HepG2 (cell line): ENCODE results near the gene HSP90AA1. TPM values are rescaled to one million over a fixed set of nuclear protein-coding genes. Genes with fewer than 3 reads are reported as not detected.
"Not testable (repeated sequence)": the region's sequence is repeated elsewhere in the genome, so short reads cannot be mapped to it uniquely, and the experiment has no call there.

Experiments used
- ATAC-seq: fragments of 200-7000 bp; cut with Tn5 transposase; 3 replicates; pipeline ENCODE4 v1.9.1; 2020; ENCODE audit warnings: mild to moderate bottlenecking, moderate library complexity
- BruUV-seq: library from RNA; stranded (reverse); fragments of 400-500 nt; replicated peaks from 2 replicates; lab custom pipeline; 2021; lab: Mats Ljungman, UMichigan
- CTCF ChIA-PET: fragments of 300-600 bp; formaldehyde crosslinking; extraction: SDS; loops from one replicate; lab custom pipeline; 2021; ENCODE audit warnings: low total read pairs, inconsistent platforms, low intra/inter-chr PET ratio; lab: Yijun Ruan, JAX
- POLR2A ChIA-PET: fragments of 350-600 bp; sonication (Branson Sonifier 250); formaldehyde crosslinking; loops from one replicate; lab custom pipeline; 2020; ENCODE audit warnings: antibody characterized with exemption, inconsistent platforms; lab: Yijun Ruan, JAX
- DNase-seq: peaks from one replicate; pipeline ENCODE4 v3.0.0-alpha.2; 2015; ENCODE audit warnings: low spot score
- FAIRE-seq: peaks from 3 replicates; lab custom pipeline; 2011; peaks lifted over from hg19 to GRCh38; lab: Jason Lieb, UNC
- H2AFZ ChIP-seq: one replicate; pipeline ENCODE4 v1.6.1; 2011; ENCODE audit warnings: low read length, inconsistent platforms
- H3K27ac ChIP-seq: fragments of 300-600 bp; 3 replicates; pipeline ENCODE4 v1.8.0; 2011; ENCODE audit warnings: mixed run types, mild to moderate bottlenecking, mixed read lengths, low read length, inconsistent platforms; ENCODE audit not compliant: insufficient read depth; ENCODE audit errors: extremely low read length
- H3K27me3 ChIP-seq, 2 experiments: fragments of 200-600 bp in 1 of 2; 2 replicates in 1 of 2; 3 replicates in 1 of 2; pipeline versions ENCODE4 v1.6.0 to v1.8.0; 2011; ENCODE audit warnings: low read length in 2 of 2, mild to moderate bottlenecking in 2 of 2, moderate library complexity in 2 of 2, inconsistent platforms in 1 of 2; ENCODE audit not compliant: insufficient read depth in 2 of 2, control insufficient read depth in 1 of 2
- H3K36me3 ChIP-seq, 2 experiments: fragments of 200-600 bp in 1 of 2; replicated peaks in 1 of 2; 2 replicates in 1 of 2; 3 replicates in 1 of 2; pipeline versions ENCODE4 v1.5.1 to v1.8.0; 2011; ENCODE audit warnings: low read length in 2 of 2, inconsistent platforms in 1 of 2; ENCODE audit not compliant: insufficient read depth in 2 of 2, control insufficient read depth in 1 of 2
- H3K4me1 ChIP-seq: 2 replicates; pipeline ENCODE4 v1.5.1; 2012; ENCODE audit warnings: low read length, inconsistent platforms; ENCODE audit not compliant: insufficient read depth
- H3K4me2 ChIP-seq: 2 replicates; pipeline ENCODE4 v1.6.0; 2011; ENCODE audit warnings: low read depth, low read length, inconsistent platforms
- H3K4me3 ChIP-seq, 3 experiments: fragments of 200-600 bp in 1 of 3; sonication (generic), shearing (Covaris generic) in 1 of 3; replicated peaks in 1 of 3; 2 replicates each; pipeline ENCODE4 v1.5.1; 2011 to 2016; ENCODE audit warnings: low read length in 3 of 3, inconsistent platforms in 2 of 3, low read depth in 2 of 3, mild to moderate bottlenecking in 2 of 3, control low read depth in 1 of 3, mixed read lengths in 1 of 3; ENCODE audit not compliant: insufficient read depth in 1 of 3
- H3K79me2 ChIP-seq: one replicate; pipeline ENCODE4 v1.6.1; 2011; ENCODE audit warnings: low read length, inconsistent platforms; ENCODE audit not compliant: insufficient read depth
- H3K9ac ChIP-seq: 2 replicates; pipeline ENCODE4 v1.6.0; 2011; ENCODE audit warnings: mild to moderate bottlenecking, low read depth, low read length, inconsistent platforms; ENCODE audit not compliant: insufficient read depth
- H3K9me3 ChIP-seq: 2 replicates; pipeline ENCODE4 v1.5.1; 2012; ENCODE audit warnings: mild to moderate bottlenecking, low read length
- H4K20me1 ChIP-seq: 2 replicates; pipeline ENCODE4 v1.6.0; 2011; ENCODE audit warnings: inconsistent platforms, mild to moderate bottlenecking, low read length, moderate library complexity; ENCODE audit not compliant: insufficient read depth
- ARID2 ChIP-seq: sonication (generic); formaldehyde crosslinking; IDR thresholded peaks from 2 replicates; pipeline ENCODE4 v1.8.1; 2022; ENCODE audit warnings: mild to moderate bottlenecking, missing genetic modification reagents, borderline replicate concordance
- BRD4 ChIP-seq: sonication (generic); formaldehyde crosslinking; IDR thresholded peaks from 2 replicates; pipeline ENCODE4 v1.4.0; 2020; ENCODE audit warnings: missing genetic modification reagents
- CREB3 ChIP-seq: sonication (generic); formaldehyde crosslinking; IDR thresholded peaks from 2 replicates; pipeline ENCODE4 v1.5.0; 2020; ENCODE audit warnings: missing genetic modification reagents
- PCBP1 ChIP-seq: fragments of 200-400 bp; formaldehyde crosslinking; IDR thresholded peaks from 2 replicates; pipeline ENCODE4 v1.6.1; 2017; ENCODE audit warnings: mild to moderate bottlenecking, low read depth, low read length, borderline replicate concordance
- TFAP4 ChIP-seq: sonication (generic); IDR thresholded peaks from 2 replicates; pipeline ENCODE4 v1.6.1; 2016; ENCODE audit warnings: low read depth, borderline replicate concordance
- ZGPAT ChIP-seq: IDR thresholded peaks from 2 replicates; pipeline ENCODE4 v1.6.1; 2016; ENCODE audit warnings: mild to moderate bottlenecking
- ZNF343 ChIP-seq: sonication (generic); formaldehyde crosslinking; IDR thresholded peaks from 2 replicates; pipeline ENCODE4 v1.4.0; 2020; ENCODE audit warnings: mild to moderate bottlenecking, missing genetic modification reagents
- ZNF432 ChIP-seq: sonication (generic); formaldehyde crosslinking; IDR thresholded peaks from 2 replicates; pipeline ENCODE4 v1.5.0; 2020; ENCODE audit warnings: missing genetic modification reagents, mild to moderate bottlenecking, borderline replicate concordance
- ZNF609 ChIP-seq: sonication (generic); formaldehyde crosslinking; IDR thresholded peaks from 2 replicates; pipeline ENCODE4 v1.4.0; 2020; ENCODE audit warnings: mild to moderate bottlenecking, missing genetic modification reagents, borderline replicate concordance
- ZNF792 ChIP-seq: IDR thresholded peaks from 2 replicates; pipeline ENCODE4 v1.6.1; 2016
- ZSCAN20 ChIP-seq: sonication (generic); formaldehyde crosslinking; IDR thresholded peaks from 2 replicates; pipeline ENCODE4 v1.4.0; 2020; ENCODE audit warnings: missing genetic modification reagents, mild to moderate bottlenecking, borderline replicate concordance
- WGBS: methylation state at CpG from one replicate; pipeline ENCODE4 v1.1.6; 2017; ENCODE audit warnings: low lambda C conversion rate; 5-methylcytosine and 5-hydroxymethylcytosine counted together
- in situ Hi-C: cut with HindIII; loops from 2 replicates; pipeline ENCODE4 v1.10.0; 2017; ENCODE audit warnings: low pct_unique_long_range_greater_than_20kb; ENCODE audit not compliant: extremely low pct_ligation_motif_present
- intact Hi-C: fragments of 100-400 bp; cut with micrococcal nuclease; formaldehyde crosslinking; loops from one replicate; pipeline ENCODE4 v1.10.0; 2022; ENCODE audit not compliant: unreplicated experiment
- polyA plus RNA-seq, 8 experiments: library from polyadenylated mRNA; depleted of rRNA in 3 of 8; stranded (reverse) in 7 of 8; unstranded in 1 of 8; fragments of >200 nt; fragmentation: Illumina TruSeq in 4 of 8; extraction: Trizol in 4 of 8; gene quantifications; 2 replicates each; pipeline versions ENCODE4 v1.2.1 to v1.2.3, GENCODE V29; 2011 to 2016; ENCODE audit warnings: low read depth in 4 of 8, missing spikeins in 1 of 8, mixed read lengths in 1 of 8; ENCODE audit not compliant: insufficient read depth in 1 of 8
- total RNA-seq, 5 experiments: library from RNA; depleted of rRNA; stranded (reverse); fragments of >200 nt; fragmentation: Illumina TruSeq; extraction: Trizol; gene quantifications; 2 replicates each; pipeline ENCODE4 v1.2.3, GENCODE V29; 2016; ENCODE audit warnings: low read depth in 1 of 5

The HSP90AA1 gene
- total and polyA plus RNA-seq, 2 of the 13 experiments (the other 11 are each of a cell fraction or from before 2014, with no cell fraction given) = 262 to 636 TPM

GRCh38 chr14:102086972-102087761, at the start of gene HSP90AA1 (continued):
- TF ChIP-seq ZGPAT (CRISPR knock-in tag) (peak; percentile 82), ZNF609 (CRISPR knock-in tag) (no peak), ZSCAN20 (CRISPR knock-in tag) (peak; percentile 77; the same call in 1 of the 2 replicates), TFAP4 (no peak), ZNF432 (CRISPR knock-in tag) (no peak), ZNF792 (peak; percentile 12; the same call in 1 of the 2 replicates), ARID2 (CRISPR knock-in tag) (no peak), ZNF343 (peak; percentile 25; the same call in 1 of the 2 replicates), BRD4 (CRISPR knock-in tag) (peak; percentile 45; the same call in 1 of the 2 replicates), CREB3 (CRISPR knock-in tag) (0 out of 2 replicates have a peak, but pooled peaks have one; percentile 34), PCBP1 (no peak)

GRCh38 chr14:102135456-102135855, 48.6 kb upstream of the HSP90AA1 start:
- H3K4me2 ChIP-seq, H3K4me1 ChIP-seq, H3K36me3 ChIP-seq, in situ Hi-C loops, BruUV-seq, H3K27me3 ChIP-seq, DNase-seq, H3K4me3 ChIP-seq, H3K79me2 ChIP-seq, H3K9ac ChIP-seq, CTCF ChIA-PET, FAIRE-seq, H3K27ac ChIP-seq, POLR2A ChIA-PET, H2AFZ ChIP-seq, H4K20me1 ChIP-seq, ATAC-seq, intact Hi-C loops, H3K9me3 ChIP-seq: not testable (repeated sequence)
- 100% methylated on average over 10 of the region's 30 CpGs for WGBS
